GM23248 (cell line): ENCODE measurements around the gene NEURL2. TPM values are rescaled to one million over a fixed set of nuclear protein-coding genes. Genes with fewer than 3 reads are reported as not detected.
A peak's percentile ranks its signal among the peaks of the same experiment; 100 is the strongest.

Experiments
- DNase-seq: peaks from one replicate; pipeline ENCODE4 v3.0.0-alpha.2; 2015
- H2AFZ ChIP-seq: fragments of 200-600 bp; sonication (generic); 2 replicates; pipeline ENCODE4 v1.6.1; 2016; ENCODE audit warnings: antibody characterized with exemption
- H3F3A ChIP-seq: fragments of 200-600 bp; sonication (generic); 2 replicates; pipeline ENCODE4 v1.6.1; 2016; ENCODE audit warnings: mild to moderate bottlenecking, antibody characterized with exemption, mixed run types; ENCODE audit not compliant: insufficient read depth
- H3K27ac ChIP-seq: fragments of 200-600 bp; sonication (generic); 2 replicates; pipeline ENCODE4 v1.5.1; 2016; ENCODE audit warnings: mild to moderate bottlenecking
- H3K27me3 ChIP-seq: fragments of 200-600 bp; sonication (generic); replicated peaks from 2 replicates; pipeline ENCODE4 v1.6.1; 2016; ENCODE audit warnings: mild to moderate bottlenecking; ENCODE audit not compliant: insufficient read depth
- H3K36me3 ChIP-seq: fragments of 200-600 bp; sonication (generic); 2 replicates; pipeline ENCODE4 v1.6.1; 2016; ENCODE audit warnings: low read depth, mild to moderate bottlenecking
- H3K4me1 ChIP-seq: fragments of 200-600 bp; sonication (generic); 2 replicates; pipeline ENCODE4 v1.6.1; 2016; ENCODE audit warnings: mild to moderate bottlenecking; ENCODE audit not compliant: insufficient read depth
- H3K4me2 ChIP-seq: fragments of 200-600 bp; sonication (generic); one replicate; pipeline ENCODE4 v1.6.1; 2016; ENCODE audit warnings: mild to moderate bottlenecking; ENCODE audit not compliant: unreplicated experiment
- H3K4me3 ChIP-seq: fragments of 200-600 bp; sonication (generic); 2 replicates; pipeline ENCODE4 v1.5.1; 2016; ENCODE audit warnings: mild to moderate bottlenecking
- H3K79me2 ChIP-seq: fragments of 200-600 bp; sonication (generic); 2 replicates; pipeline ENCODE4 v1.6.1; 2016; ENCODE audit warnings: mild to moderate bottlenecking; ENCODE audit not compliant: insufficient read depth
- H3K9ac ChIP-seq: fragments of 200-600 bp; sonication (generic); 2 replicates; pipeline ENCODE4 v1.6.1; 2016; ENCODE audit warnings: mild to moderate bottlenecking
- H3K9me2 ChIP-seq: fragments of 200-600 bp; sonication (generic); 2 replicates; pipeline ENCODE4 v1.6.1; 2016; ENCODE audit warnings: mixed run types, mild to moderate bottlenecking, moderate library complexity; ENCODE audit not compliant: insufficient read depth
- H3K9me3 ChIP-seq: fragments of 200-600 bp; sonication (generic); one replicate; pipeline ENCODE4 v1.6.1; 2017; ENCODE audit warnings: low read depth
- H4K20me1 ChIP-seq: fragments of 200-600 bp; sonication (generic); 2 replicates; pipeline ENCODE4 v1.6.0; 2016; ENCODE audit not compliant: insufficient read depth
- EZH2 ChIP-seq: fragments of 200-600 bp; sonication (generic); IDR thresholded peaks from 2 replicates; pipeline ENCODE4 v1.6.1; 2018; ENCODE audit warnings: antibody characterized with exemption, mild to moderate bottlenecking; ENCODE audit not compliant: insufficient read depth, poor library complexity, severe bottlenecking
- EZH2phosphoT487 ChIP-seq: fragments of 200-600 bp; sonication (generic); IDR thresholded peaks from 2 replicates; pipeline ENCODE4 v1.6.1; 2018; ENCODE audit warnings: antibody characterized with exemption, moderate library complexity, mild to moderate bottlenecking, low read depth; ENCODE audit not compliant: insufficient read depth
- WGBS, 2 experiments: methylation state at CpG; one replicate each; pipeline ENCODE4 v1.1.6; 2015 to 2017; ENCODE audit warnings: low lambda C conversion rate in 2 of 2, low coverage in 1 of 2; ENCODE audit errors: missing lambda C conversion rate in 2 of 2; 5-methylcytosine and 5-hydroxymethylcytosine counted together
- in situ Hi-C: fragments of 300-500 bp; cut with MboI; formaldehyde crosslinking; loops from 2 replicates; pipeline ENCODE4 v1.15.0; 2020
- polyA plus RNA-seq: library from polyadenylated mRNA; unstranded; fragments of >200 nt; fragmentation: Nextera tagmentation; extraction: Ambion mirVana; gene quantifications from 2 replicates; pipeline ENCODE4 v1.2.1, GENCODE V29; 2016
- total RNA-seq: library from RNA; depleted of rRNA; stranded (reverse); fragments of >200 nt; shearing (Covaris generic); gene quantifications from 2 replicates; pipeline ENCODE4 v1.2.3, GENCODE V29; 2014

The NEURL2 gene
- total and polyA plus RNA-seq, 2 experiments from 2014 or later, result 2.1 to 4.3 TPM

DNA sequence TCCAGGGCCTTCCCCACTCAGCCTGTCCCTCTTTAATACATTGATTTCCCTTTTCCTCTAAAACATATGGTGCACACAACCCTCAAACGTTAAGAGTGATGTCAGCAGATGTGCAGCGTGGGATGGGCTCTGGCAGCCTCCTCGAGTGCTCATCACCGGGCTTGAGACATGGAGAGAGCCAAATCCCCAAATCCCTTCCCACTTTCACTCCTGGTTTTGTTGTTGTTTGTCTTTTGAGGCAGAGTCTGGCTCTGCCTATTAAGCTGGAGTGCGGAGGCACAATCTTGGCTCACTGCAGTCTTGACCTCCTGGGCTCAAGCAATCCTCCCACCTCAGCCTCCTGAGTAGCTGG lies 26.8 kb upstream of the NEURL2 start:
- Histone ChIP-seq H3K27me3 (no peaks in the 10 kb centered on the region), H3F3A (peaks cover 5% of the 10 kb centered on the region; the same call in 1 of the 2 replicates), H3K4me1 (peaks cover 6% of the 10 kb centered on the region), H3K27ac (no peak overlapping the region), H2AFZ (no peak overlapping the region), H3K9me2 (no peaks in the 10 kb centered on the region), H3K4me3 (no peak overlapping the region), H3K9me3 (no peaks in the 10 kb centered on the region), H3K4me2 (no peak overlapping the region), H3K36me3 (no peaks in the 10 kb centered on the region), H3K79me2 (no peaks in the 10 kb centered on the region), H3K9ac (no peak overlapping the region), H4K20me1 (no peaks in the 10 kb centered on the region)
- TF ChIP-seq EZH2 (no peak), EZH2phosphoT487 (no peak)
- 12 to 15% methylated on average over 5 of the region's 5 CpGs for WGBS, 2 experiments
- peak; percentile 64 for DNase-seq
- in situ Hi-C loops, result no loop called here

DNA sequence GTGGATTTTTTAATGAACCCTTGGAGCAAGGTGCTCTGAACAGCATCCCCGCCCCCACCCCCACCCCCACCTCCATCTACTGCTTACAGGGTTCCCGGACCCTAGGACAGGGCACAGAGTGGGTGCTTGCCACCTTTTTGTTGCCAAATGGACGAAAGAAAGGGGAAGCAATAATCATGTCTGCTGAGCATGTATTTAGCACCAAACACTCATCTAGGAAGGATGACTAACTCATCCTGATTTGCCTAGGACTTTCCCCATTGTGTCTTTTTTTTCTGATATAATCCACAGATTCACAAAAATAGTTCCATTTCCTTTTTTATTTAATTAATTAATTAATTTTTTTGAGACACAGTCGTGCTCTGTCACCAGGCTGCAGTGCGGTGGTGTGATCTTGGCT lies 22.1 kb upstream of the NEURL2 start:
- in situ Hi-C loops, result no loop called here
- 46 to 54% methylated on average over 5 of the region's 5 CpGs for WGBS, 2 experiments

DNA sequence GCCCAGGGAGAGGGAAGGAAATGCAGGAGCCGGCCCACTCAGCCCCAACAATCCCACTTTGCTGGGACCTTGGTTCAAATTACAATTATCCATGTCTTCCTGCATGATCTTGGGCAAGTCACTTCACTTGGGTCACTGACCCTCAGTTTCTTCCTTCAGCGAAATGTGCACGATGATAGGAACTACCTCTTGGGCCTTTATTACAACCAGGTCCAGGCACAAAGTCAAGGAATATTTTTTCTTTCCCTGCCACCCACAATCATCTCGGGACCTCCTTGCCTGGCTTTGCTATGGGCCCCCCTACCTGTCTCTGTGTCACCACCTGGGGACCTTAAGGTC lies 21.3 kb upstream of the NEURL2 start:
- Histone ChIP-seq H4K20me1 (no peaks in the 10 kb centered on the region), H3K9me2 (no peaks in the 10 kb centered on the region), H3K36me3 (no peaks in the 10 kb centered on the region), H3F3A (peaks cover 3% of the 10 kb centered on the region; the same call in 1 of the 2 replicates), H3K4me2 (peak overlapping the region; percentile 80), H3K4me1 (peaks cover 9% of the 10 kb centered on the region), H3K79me2 (no peaks in the 10 kb centered on the region), H3K27me3 (no peaks in the 10 kb centered on the region), H3K27ac (no peak overlapping the region), H3K4me3 (peak overlapping the region; percentile 68), H3K9ac (peak overlapping the region; percentile 69), H3K9me3 (no peaks in the 10 kb centered on the region), H2AFZ (peak overlapping the region; percentile 89)
- DNase-seq, result no peak
- WGBS, 2 experiments, result 6 to 18% methylated on average over 4 of the region's 4 CpGs
- TF ChIP-seq EZH2 (no peak), EZH2phosphoT487 (no peak)
- in situ Hi-C loops, result no loop called here

More for the DNA sequence above, 22.1 kb upstream of the NEURL2 start:
- Histone ChIP-seq H3K9ac (no peak overlapping the region), H3K4me2 (no peak overlapping the region), H3F3A (peaks cover 5% of the 10 kb centered on the region; the same call in 1 of the 2 replicates), H2AFZ (no peak overlapping the region), H4K20me1 (no peaks in the 10 kb centered on the region), H3K36me3 (no peaks in the 10 kb centered on the region), H3K79me2 (no peaks in the 10 kb centered on the region), H3K27ac (no peak overlapping the region), H3K9me3 (no peaks in the 10 kb centered on the region), H3K4me1 (peaks cover 15% of the 10 kb centered on the region), H3K9me2 (no peaks in the 10 kb centered on the region), H3K27me3 (no peaks in the 10 kb centered on the region), H3K4me3 (no peak overlapping the region)
- TF ChIP-seq EZH2 (no peak), EZH2phosphoT487 (no peak)
- peak; percentile 54 for DNase-seq

DNA sequence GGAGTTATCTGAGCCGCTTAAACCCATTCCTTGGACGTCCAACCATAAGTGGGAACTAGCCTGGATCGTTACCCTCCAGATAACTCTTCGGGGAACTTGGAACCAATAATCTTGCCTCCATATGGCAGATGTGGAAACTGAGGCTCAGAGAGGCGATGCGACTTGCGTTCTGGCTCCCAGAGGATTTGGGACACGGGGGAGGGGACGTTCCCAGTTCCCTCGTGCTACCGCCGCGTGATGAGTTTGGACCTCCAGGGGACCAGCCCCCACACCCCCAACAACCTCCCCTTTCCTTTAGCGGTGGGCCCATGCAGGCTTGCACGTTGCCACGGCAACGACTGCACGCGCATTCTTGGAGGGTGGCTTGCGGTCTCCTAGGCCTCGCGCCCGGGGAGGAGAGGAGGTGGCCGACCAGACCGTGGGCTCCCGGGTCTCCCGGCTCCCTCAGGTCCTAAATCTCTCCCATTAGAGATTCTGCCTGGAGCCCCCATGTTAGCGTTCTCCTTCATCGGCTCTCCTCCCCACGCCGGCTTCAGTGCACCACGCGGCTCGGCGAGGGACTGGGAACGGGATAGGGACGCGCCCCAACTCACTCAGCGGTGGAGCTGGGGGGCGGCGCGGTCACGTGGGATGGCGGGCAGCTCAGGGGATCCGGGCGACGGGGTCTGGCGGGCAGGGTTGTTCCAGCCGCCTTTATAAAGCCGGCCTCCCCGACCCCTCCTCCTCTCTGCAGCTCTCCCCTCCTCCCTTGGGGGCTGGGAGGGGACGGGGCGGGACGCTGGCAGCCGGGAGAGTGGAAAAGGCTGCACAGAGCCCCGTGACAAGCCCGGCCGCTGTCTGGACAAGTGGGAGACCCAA lies 20.7 kb upstream of the NEURL2 start, which contains the start of gene PLTP:
Gene PLTP, minus strand, starts transcription at position 670 of the 858 bp plus-strand sequence. CDS start 703 bp downstream, outside the sequence.
- peak within 1 kb of the TSS; percentile 63 for H3K27ac ChIP-seq
- H3K9ac ChIP-seq, result peak within 1 kb of the TSS; percentile 69
- no peaks in the 10 kb centered on the region for H3K9me2 ChIP-seq
- H3F3A ChIP-seq, result no peaks in the 10 kb centered on the region
- no peaks in the 10 kb centered on the region for H3K79me2 ChIP-seq
- peak within 1 kb of the TSS; percentile 89 for H2AFZ ChIP-seq
- no peaks in the 10 kb centered on the region for H3K9me3 ChIP-seq
- peak within 1 kb of the TSS; percentile 68 for H3K4me3 ChIP-seq
- no peak for TF ChIP-seq EZH2
- in situ Hi-C loops, result no loop called here
- WGBS, 2 experiments, result 2 to 3% methylated on average over 40 to 48 of the region's 58 CpGs
- H3K4me1 ChIP-seq, result peaks cover 9% of the 10 kb centered on the region
- H3K36me3 ChIP-seq, result no peaks in the 10 kb centered on the region
- peak; percentile 78 for DNase-seq
- H3K27me3 ChIP-seq, result no peaks in the 10 kb centered on the region
- no peaks in the 10 kb centered on the region for H4K20me1 ChIP-seq
- peak within 1 kb of the TSS; percentile 80 for H3K4me2 ChIP-seq
